Stimulated activated CD8-positive, alpha-beta memory T cell treated with anti-CD3 and anti-CD28 coated beads, Interleukin-4, amount 100 ng/mL, for 4 hours (primary cell): ENCODE results near the gene LRRC7.

Experiments
- DNase-seq, 2 donors: peaks; one replicate each; pipeline ENCODE4 v3.0.0-alpha.2; 2020; ENCODE audit warnings: low read depth in 2 of 2, low spot score in 1 of 2

Gene LRRC7

DNA sequence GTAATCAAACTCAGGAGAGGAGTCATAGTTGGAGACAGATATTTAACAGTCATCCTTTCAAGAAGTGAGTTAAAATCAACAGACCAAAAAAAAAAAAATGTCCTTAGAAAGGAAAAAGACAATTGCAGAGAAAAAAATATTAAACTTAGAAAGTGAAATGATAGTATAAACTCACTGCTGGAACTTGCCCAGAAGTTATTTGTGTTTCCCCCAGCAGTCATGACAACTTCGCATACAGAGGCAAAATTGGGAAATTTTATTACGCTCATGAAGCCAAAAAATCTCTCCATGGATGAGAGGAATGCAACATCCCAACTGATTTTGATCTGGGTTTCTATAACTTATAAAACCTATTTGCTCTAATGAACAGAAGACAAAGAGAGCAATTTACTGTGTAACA lies 198.2 kb downstream of the LRRC7 start:
- no peak for DNase-seq

DNA sequence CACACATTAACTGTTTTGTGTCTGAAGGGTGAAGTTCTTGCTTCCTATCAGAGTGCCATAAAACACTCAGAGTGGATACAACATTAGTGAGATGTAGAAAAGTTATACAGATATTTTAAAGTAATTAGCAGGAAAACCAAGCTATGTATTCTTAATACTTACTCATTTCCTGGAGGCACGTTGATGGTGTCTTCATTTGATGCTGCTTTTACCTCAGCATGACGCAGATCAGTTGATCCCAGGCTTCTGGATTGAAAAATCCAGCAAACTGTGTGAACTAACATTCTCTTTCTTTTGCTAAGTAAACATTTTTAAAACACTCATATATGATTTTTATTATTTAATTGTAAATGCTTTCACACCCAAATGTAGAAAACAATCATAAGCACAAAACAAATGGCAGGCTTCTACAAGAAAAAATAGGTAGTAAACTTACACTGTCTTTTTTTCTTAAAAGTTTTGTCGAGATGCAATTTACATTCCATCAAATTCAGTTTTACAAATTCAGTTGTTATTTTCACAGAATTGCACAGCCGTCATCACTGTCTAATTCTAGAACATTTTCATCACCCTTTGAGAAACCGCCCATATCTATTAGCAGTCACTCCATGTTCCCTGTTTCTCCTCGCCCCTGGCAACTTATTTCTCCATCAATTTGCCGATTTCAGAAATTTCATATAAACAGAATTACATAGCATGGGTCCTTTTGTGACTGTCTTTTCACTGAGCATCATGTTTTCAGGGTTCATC lies 198.9 kb downstream of the LRRC7 start:
- DNase-seq, result no peak

DNA sequence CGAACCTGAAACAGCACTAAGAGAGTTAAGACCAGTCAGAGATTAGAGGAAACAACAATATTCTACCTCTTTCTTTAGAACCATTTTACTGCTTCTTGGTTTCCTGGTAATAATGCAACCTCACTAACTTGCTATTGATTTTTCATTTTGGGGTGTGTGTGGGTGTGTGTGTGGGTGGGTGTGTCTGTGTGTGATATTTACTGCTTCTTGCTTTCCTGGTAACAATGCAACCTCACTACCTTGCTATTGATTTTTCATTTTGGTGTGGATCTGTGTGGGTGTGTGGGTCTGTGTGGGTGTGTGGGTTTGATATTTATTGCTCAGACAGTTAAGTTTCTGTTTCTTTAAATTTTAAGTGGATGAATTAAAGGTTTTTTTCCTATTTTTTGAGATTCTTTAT lies 208.8 kb downstream of the LRRC7 start:
- DNase-seq, result no peak

DNA sequence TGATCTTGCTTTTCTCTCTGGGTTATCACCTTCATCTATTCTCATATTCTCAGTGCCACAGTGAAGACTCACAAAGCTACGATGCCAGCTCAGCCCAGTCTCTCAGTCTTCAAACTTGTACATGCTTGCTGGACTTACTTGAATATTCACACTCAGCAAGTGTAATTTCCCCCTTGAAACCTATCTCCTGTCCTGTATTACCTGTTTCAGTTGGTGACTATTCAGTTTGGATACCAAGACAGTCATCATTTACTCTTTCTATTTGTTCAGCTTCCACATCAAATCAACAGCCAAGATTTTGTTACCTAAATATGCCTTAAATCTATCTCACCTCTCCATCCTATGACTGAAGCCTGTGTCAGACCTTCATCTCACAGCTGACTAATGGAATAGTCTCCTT lies 209.7 kb downstream of the LRRC7 start:
- DNase-seq, result no peak

DNA sequence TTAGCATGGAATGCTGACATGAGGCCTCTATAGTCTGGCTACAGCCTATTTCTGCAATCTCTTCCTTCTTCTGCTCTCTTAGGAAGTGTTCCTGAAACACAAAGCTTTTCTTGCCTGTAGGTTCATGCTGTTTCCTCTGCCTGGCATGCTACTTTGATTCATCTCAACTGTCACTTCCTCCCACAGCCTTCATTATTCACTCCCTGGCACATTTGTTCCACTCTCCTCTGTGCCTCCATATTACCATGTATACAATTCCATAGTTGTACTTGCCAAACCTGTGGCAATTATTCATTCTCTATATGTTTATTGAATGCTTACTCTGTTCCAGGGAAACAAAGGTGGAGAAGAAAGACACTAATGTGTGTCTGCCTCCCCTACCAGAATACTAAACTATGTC lies 210.2 kb downstream of the LRRC7 start:
- no peak for DNase-seq

DNA sequence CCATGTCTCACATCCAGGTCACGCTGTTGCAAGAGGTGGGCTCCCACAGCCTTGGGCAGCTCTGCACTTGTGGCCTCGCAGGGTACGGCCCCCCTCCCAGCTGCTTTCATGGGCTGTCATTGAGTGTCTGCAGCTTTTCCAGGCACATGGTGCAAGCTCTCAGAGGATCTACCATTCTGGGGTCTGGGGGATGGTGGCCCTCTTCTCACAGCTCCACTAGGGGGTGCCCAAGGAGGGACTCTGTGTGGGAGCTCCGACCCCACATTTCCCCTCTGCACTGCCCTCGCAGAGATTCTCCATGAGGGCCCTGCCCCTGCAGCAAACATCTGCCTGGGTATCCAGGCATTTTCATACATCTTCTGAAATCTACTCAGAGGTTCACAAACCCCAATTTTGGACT lies 219.4 kb downstream of the LRRC7 start:
- DNase-seq, result no peak

DNA sequence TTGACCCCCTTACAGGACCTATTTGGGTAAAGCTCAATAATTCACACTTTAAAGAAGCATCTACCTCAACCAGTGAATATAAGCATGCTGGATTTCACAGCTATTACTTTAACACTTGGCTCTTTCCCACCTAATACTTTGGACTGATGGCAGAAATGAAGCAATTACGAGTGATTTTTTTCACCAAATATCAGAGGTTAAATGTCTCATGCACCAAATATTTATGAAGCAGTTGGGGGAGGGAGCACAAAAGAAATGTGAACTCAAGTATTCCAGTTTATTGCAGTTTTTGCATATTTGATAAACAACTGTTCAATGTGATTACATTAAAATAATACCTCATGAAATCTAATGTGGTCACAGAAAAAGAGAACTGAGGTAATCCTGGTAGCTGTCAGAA lies 223.6 kb downstream of the LRRC7 start:
- DNase-seq, result no peak

DNA sequence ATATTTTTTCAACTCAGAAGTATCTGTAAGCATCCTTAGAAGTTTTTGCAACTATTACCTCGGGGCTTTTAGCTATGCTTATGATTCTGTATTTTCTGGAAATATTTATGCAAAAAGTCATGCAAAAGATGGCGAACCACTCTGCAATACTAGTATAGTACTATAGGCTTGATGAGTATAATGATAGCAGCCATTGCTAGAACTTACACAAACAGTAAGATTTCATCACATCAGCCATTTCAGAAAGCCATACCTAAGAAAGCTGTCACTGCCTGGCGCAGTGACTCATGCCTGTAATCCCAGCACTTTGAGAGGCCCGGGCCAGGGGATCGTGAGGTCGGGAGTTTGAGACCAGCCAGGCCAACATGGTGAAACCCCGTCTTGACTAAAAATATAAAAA lies 227.1 kb downstream of the LRRC7 start:
- DNase-seq, result no peak

DNA sequence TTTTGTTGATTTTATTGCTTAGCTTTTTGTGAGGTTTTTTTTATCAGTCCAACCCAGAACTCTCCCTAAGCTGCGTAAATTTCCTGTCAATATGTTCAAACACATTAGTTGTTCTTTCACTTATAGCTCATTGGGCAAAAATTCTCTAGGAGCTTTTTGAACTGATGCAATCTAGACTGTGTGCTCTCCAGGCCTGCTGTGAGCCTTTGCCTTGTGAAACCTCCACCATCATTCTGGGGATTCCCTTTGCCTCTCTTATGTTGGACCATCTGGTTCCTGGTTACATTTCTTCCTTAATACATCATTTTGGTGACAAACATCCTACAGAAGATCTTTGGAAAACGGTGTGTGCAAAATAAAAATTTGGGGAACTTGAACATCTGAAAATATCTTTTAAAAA lies 247.2 kb downstream of the LRRC7 start:
- DNase-seq, result no peak

DNA sequence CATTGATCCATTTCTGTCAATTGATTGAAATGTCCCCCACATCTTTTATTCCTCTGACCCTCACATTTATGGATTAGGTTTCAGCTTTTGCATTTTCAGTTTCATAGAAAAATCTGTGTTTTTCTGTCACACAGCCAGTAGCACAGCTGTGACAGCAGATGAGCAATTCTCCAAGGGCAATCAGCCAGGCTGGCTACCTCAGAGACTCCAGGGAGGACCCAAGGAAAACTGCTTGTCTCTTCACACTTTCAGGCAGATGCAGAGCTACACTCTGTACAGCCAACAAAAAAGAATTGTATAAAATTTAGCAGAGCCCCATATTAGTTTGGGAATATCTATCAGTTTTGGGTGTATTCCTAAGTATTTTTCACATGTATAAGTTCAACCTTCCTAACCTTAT lies 257.2 kb downstream of the LRRC7 start:
- DNase-seq, result no peak

DNA sequence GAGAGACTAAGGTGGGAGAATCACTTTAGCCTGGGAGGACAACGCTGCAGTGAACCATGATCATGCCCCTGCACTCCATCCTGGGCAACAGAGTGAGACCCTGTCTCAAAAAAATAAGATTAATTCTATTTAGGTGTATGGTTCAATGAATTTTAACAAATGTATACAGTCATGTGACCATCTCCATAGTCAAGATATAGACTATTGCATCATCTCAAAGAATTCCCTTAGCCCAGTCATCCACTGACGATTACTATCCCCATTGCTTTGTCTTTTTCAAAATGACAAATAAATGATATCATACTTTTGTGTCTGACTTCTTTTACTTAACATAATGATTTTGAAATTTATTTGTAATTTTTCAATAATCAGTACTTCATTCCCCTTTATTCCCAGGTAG lies 260.0 kb downstream of the LRRC7 start:
- no peak for DNase-seq

DNA sequence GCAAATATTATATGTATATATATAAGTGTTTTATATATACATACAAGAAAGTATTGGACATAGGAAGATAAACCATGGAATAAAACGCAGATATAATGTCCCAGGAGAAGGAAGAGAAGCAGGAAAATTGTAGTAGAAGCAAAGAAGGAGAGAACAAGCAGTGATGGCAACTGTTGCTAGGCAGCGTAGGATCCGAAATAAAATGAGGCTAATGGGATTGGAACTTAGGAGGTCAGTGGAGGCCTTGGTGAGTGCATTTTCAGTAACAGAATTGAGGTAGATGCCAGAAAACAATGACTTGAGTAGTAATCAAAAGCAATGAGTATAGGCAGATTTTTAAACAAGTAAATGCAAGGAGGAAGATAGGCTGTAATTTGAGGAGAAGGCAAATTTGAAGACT lies 265.8 kb downstream of the LRRC7 start:
- DNase-seq, result no peak

DNA sequence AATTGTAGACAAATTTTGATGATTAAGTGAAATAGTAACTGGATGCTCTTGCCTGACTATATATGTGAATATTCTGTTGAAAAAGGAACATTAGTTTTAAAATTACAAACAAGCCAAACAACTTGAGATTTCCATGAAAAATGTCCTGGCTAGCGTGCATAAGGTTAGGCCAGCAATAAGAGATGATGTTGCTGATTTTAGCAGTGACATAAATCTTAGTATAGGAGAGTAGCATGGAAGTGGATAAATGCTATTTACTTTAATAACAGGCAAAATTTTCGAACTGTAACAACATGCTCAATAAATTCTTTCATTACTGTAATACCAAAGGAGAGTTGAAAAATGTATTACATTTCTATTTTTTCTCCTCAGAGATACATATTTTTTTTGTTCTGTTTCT lies 266.6 kb downstream of the LRRC7 start:
- DNase-seq, result no peak

DNA sequence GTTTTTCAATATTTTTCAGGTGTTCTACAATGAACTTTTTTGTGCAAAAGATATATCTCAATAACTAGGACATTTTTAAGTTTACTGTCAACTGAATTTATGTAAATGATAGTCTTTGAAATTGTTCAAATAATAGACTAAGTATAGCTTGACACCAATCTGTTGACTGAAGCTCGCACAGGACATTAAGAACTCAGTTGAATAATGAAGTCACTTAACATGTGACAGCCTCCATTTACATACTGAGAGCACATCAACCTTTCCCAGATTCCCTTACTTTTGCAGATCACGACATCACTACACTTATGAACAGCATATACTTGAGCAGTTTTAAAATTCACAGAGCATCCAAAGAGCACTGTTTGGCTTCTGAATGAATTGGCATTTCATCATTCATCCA lies 268.2 kb downstream of the LRRC7 start:
- DNase-seq, result no peak

DNA sequence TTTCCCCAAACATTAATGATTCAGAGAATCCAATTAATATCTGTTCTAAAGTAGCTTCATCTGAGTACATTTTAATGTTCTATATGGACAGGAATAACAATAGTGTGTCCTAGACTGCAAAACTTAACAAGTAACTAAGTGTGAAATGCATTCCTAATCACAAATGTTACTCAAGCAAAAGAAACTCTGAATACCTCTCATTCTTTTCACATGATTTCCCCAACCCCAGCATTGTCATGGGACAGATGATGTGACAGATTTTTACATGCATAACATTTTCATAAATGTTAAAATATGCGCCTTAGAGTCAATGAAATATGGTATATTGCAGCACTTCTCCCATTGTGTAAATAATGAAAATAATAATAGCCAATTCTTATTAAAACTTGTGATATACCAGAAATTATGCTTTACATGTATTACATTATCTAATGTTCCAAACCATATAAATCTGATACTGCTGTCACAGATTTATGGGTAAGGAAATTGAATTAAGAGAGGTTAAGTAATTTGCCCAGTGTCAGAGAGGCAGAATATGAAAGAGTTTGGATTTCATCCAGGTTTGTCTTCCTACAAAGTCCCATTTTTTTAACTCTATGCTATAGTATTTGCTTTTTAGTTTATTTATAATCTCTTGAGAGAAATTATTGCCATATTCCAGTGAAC lies 269.4 kb downstream of the LRRC7 start:
- no peak for DNase-seq

DNA sequence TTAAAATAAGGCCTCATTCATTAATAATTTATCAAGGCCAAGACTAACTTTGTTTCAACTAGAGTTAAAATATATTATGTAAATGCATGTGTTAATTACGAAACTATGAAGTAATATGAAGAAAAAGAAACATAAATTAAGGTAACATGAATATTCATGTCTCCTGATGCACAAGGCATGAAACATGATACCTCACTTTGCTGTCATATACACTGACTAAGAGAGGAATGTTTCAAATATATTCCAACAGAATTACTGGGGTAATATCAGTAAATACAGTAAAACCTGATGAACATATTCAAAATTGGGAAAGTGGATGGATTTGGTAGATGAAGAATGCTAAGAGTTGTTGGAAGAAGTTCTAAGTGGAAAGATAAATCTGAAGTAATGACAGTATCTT lies 274.6 kb downstream of the LRRC7 start:
- no peak for DNase-seq

DNA sequence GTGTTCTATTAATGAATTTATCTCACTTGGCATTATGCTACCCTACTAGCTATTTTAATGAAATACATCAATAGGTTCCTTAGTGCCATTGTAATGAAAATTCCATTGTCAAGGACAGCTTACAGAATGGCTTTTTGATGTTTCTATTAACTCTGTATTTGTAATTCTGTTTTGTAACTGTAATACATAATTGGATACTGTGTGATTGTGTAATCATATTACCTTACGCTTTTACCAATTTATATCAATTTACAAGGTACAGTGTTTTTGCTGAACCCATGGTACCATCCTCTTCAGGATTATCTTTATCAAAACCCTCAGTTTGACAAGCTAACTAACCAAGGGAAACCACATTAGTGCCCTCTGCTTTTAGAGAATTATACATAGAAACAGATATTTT lies 277.9 kb downstream of the LRRC7 start:
- DNase-seq, result no peak

DNA sequence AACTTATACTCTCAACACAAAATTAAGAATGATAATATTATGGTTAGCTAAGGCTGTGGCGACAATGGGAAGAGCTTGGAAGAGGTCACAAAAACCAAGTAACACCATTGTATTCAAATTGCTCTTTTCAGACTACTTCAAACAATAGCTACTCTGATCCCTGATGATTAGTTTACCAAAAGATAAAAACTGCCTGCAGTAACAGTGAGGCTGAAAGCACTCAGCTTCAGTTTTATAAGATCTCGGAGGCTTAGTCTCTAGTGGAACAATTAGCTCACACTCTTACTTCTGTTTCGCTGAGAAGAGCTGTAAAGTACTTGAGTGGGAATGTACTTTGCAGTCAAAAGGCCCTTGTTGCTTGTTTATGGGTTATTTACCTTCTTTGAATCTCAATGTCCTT lies 278.5 kb downstream of the LRRC7 start:
- DNase-seq, result no peak

DNA sequence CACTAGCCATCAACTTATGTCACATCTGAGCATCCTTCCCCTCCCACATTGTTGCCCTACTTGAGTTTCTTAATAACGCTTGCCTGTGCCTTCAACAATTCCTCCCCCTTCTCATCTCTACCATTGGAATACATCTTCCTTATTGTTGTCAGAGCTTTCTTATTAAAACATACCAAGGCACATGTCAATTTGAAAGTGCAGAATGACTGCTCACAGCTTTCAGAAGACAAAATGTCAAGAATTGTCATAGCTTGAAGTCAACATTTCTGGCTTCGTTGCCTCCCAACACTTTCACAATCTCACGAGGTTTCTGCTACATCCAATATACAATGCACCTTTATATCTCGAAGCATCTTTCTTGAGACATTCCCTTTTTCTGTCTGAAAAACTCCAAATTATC lies 279.9 kb downstream of the LRRC7 start:
- no peak for DNase-seq

DNA sequence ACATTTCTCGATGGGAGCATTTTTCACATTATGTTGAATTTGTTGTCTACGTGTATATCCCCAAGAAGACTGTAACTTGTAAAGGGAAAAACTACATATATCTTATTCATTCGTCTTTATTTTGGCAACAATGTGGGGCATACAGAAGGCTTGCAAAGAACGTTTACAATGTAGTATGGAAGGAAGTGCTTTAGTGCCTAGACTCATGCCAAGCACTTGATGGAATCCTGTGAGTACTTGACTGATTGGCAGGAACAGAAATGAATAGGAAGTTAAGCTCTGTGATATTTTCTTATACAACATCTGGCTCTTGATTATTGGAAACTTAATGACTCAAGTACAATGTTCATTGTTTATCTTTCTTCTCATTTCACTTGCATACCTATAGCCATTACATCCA lies 284.4 kb downstream of the LRRC7 start:
- DNase-seq, result no peak

DNA sequence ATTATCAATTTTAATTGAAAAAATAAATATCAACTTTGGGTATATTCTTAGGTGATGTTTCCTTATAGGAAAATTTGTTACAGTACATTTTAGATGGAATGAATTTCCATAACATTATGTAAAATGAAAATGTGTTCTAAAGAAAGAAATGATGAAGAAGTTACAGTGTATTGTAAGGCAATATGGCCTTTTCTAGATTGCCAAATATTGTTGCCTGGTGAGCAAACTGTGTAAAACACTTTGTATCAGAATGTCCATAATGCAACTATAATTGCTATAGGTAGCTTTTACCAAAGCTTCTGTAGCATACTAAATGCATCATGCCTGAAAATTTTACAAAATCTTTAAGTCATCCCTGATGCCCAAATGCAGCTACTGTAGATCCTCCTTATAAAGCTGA lies 285.0 kb downstream of the LRRC7 start:
- DNase-seq, result no peak

DNA sequence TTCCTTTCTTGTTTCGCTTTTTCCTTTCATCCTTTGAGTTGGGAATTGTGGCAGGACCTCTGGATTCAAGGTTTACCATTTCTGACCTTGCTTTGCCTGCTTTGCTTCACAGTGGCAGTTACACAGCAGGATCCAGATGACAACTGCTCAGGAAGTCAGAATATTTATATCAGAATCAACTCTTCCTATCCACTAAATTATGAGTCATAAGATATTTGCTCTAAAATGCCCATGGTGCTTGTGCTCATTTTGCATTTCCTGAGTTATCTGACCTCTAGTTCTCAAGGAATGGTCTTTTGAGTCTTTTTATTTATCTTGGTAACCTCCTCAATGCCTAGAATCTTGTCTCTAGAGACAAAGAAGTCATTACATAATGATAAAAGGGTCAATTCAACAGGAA lies 290.8 kb downstream of the LRRC7 start:
- no peak for DNase-seq

DNA sequence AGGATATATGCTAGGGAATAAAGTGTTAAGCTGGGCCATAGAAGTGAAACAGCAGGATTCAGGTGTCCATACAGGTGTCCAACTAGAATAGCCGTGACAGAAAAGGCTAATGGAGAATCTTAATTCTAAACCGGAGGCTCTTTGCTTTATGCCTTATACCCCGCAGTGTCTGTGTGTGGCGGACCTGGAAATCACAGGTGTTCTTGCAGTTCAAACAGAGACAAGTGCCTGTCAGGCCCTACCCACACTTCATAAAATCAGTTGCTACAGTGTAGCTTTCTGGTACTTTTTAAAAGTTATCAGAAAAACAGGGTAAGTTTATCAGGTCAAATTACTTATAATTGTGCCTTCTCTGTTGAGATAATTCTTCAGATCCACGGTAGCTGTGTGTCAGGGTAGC lies 293.9 kb downstream of the LRRC7 start:
- no peak for DNase-seq
